Astrocyte (in vitro differentiated cells and primary cell): Measurements from ENCODE around the gene SORBS2.

Experiments used
- CTCF ChIP-seq: IDR thresholded peaks from 2 replicates; pipeline ENCODE4 v1.5.1; 2011; ENCODE audit warnings: low read depth, mild to moderate bottlenecking, inconsistent platforms, low read length, moderate library complexity; ENCODE audit not compliant: insufficient read depth
- EZH2 ChIP-seq: IDR thresholded peaks from 2 replicates; pipeline ENCODE4 v1.6.1; 2012; ENCODE audit warnings: mild to moderate bottlenecking, low read length, inconsistent platforms; ENCODE audit not compliant: insufficient read depth

GRCh38 chr4:185817403-185817818 lies 5.4 kb upstream of the SORBS2 start:
- no peak for TF ChIP-seq CTCF
- TF ChIP-seq EZH2: no peak
